MM.1S (cell line): ENCODE results near the gene ANXA11.

Source experiments
- DNase-seq: peaks from one replicate; pipeline ENCODE4 v3.0.0-alpha.2; 2015
- H2AFZ ChIP-seq: fragments of 300-600 bp; sonication (generic); 2 replicates; pipeline ENCODE4 v1.6.0; 2016; ENCODE audit warnings: antibody characterized with exemption, low read length
- H3F3A ChIP-seq: fragments of 300-600 bp; sonication (generic); 2 replicates; pipeline ENCODE4 v1.6.1; 2016; ENCODE audit warnings: mild to moderate bottlenecking, antibody characterized with exemption, low read length, moderate library complexity, mixed read lengths; ENCODE audit not compliant: insufficient read depth
- H3K27ac ChIP-seq: fragments of 300-600 bp; sonication (generic); 2 replicates; pipeline ENCODE4 v1.5.1; 2016; ENCODE audit warnings: mild to moderate bottlenecking, low read length
- H3K27me3 ChIP-seq: fragments of 300-600 bp; sonication (generic); replicated peaks from 2 replicates; pipeline ENCODE4 v1.6.0; 2016; ENCODE audit warnings: low read length; ENCODE audit not compliant: insufficient read depth
- H3K36me3 ChIP-seq: fragments of 300-600 bp; sonication (generic); replicated peaks from 2 replicates; pipeline ENCODE4 v1.6.1; 2016; ENCODE audit warnings: mild to moderate bottlenecking, low read length, mixed read lengths; ENCODE audit not compliant: insufficient read depth
- H3K4me1 ChIP-seq: fragments of 300-600 bp; sonication (generic); 2 replicates; pipeline ENCODE4 v1.6.1; 2016; ENCODE audit warnings: low read length, mixed read lengths
- H3K4me2 ChIP-seq: fragments of 300-600 bp; sonication (generic); 2 replicates; pipeline ENCODE4 v1.6.0; 2016; ENCODE audit warnings: low read depth, low read length
- H3K4me3 ChIP-seq: fragments of 300-600 bp; sonication (generic); 2 replicates; pipeline ENCODE4 v1.5.1; 2016; ENCODE audit warnings: low read length, mixed read lengths
- H3K79me2 ChIP-seq: fragments of 300-600 bp; sonication (generic); 2 replicates; pipeline ENCODE4 v1.6.1; 2016; ENCODE audit warnings: mixed run types, low read length, mixed read lengths
- H3K9ac ChIP-seq: fragments of 300-600 bp; sonication (generic); 2 replicates; pipeline ENCODE4 v1.6.1; 2016; ENCODE audit warnings: low read length, mixed read lengths
- H3K9me2 ChIP-seq: fragments of 300-600 bp; sonication (generic); replicated peaks from 2 replicates; pipeline ENCODE4 v1.6.1; 2016; ENCODE audit warnings: mild to moderate bottlenecking, low read length, mixed read lengths; ENCODE audit not compliant: insufficient read depth
- H3K9me3 ChIP-seq: fragments of 300-600 bp; sonication (generic); replicated peaks from 2 replicates; pipeline ENCODE4 v1.6.1; 2016; ENCODE audit warnings: mild to moderate bottlenecking, low read length, mixed read lengths; ENCODE audit not compliant: insufficient read depth
- H4K20me1 ChIP-seq: fragments of 300-600 bp; sonication (generic); 2 replicates; pipeline ENCODE4 v1.6.1; 2016; ENCODE audit warnings: mild to moderate bottlenecking, low read length, moderate library complexity, mixed read lengths; ENCODE audit not compliant: insufficient read depth
- CTCF ChIP-seq: fragments of 300-600 bp; sonication (generic); IDR thresholded peaks from 2 replicates; pipeline ENCODE4 v1.5.1; 2016; ENCODE audit warnings: antibody characterized with exemption, low read length, mixed read lengths
- EZH2 ChIP-seq: fragments of 300-600 bp; sonication (generic); optimal IDR thresholded peaks from 2 replicates; pipeline ENCODE3; 2017; ENCODE audit warnings: low read depth, mild to moderate bottlenecking, antibody characterized with exemption, low read length, mixed read lengths
- EZH2phosphoT487 ChIP-seq: fragments of 300-600 bp; sonication (generic); IDR thresholded peaks from 2 replicates; pipeline ENCODE4 v1.6.1; 2018; ENCODE audit warnings: antibody characterized with exemption, low read length

ANXA11 gene

DNA sequence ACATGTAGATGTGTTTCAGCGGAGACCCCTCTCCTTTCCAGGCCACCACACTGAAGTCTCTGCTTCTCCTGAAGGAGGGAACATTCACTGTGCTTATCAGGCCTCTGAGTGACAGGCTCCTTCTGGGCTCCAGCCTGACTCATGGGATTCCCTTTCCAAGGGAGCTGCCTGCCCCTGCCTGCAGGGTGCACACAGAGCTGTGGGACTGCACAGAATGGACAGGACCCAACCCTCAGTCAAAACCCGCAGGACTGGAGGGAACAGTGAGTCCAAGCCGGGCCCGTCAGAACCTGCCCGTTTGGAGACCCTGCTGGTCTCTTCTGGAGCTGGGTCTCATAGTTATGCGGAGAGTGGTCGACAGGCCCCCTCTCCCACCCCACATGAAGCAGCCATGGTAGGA, 40.2 kb downstream of the ANXA11 start:
- no peaks in the 10 kb centered on the region for H3K4me1 ChIP-seq
- H3F3A ChIP-seq = no peaks in the 10 kb centered on the region
- H4K20me1 ChIP-seq = peaks cover 13% of the 10 kb centered on the region; the same call in 1 of the 2 replicates
- H2AFZ ChIP-seq = no peak overlapping the region
- TF ChIP-seq EZH2phosphoT487 = no peak
- H3K9me3 ChIP-seq = no peaks in the 10 kb centered on the region
- DNase-seq = no peak
- no peak overlapping the region for H3K27ac ChIP-seq
- no peak overlapping the region for H3K9ac ChIP-seq
- peaks cover 56% of the 10 kb centered on the region for H3K79me2 ChIP-seq
- peaks cover 13% of the 10 kb centered on the region; the same call in 1 of the 2 replicates for H3K36me3 ChIP-seq
- H3K27me3 ChIP-seq = no peaks in the 10 kb centered on the region
- H3K9me2 ChIP-seq = no peaks in the 10 kb centered on the region
- H3K4me3 ChIP-seq = no peak overlapping the region
- H3K4me2 ChIP-seq = no peak overlapping the region

DNA sequence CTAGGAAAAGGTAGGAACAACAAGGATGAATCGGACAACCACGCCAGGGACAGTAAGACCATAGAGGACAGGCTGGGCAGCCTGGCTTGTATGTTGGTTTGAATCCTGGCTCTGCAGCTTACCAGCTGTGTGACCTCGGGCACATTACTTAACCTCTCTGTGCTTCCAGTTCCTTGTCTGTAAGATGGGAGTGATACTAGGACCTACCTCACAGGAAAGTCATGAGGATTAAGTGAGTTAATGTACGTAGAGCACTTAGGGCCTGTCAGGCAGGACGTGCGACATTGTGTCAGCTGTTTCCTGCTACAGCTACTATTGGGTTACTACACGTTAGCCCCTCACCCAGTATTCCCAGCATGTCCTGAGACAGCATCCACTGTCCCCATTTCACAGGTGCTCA, 40.7 kb downstream of the ANXA11 start:
- DNase-seq = no peak
- TF ChIP-seq EZH2phosphoT487 = no peak
- TF ChIP-seq EZH2 = no peak
- TF ChIP-seq CTCF = no peak
- Histone ChIP-seq H4K20me1 (peaks cover 13% of the 10 kb centered on the region; the same call in 1 of the 2 replicates), H3K9me2 (no peaks in the 10 kb centered on the region), H3K79me2 (peaks cover 50% of the 10 kb centered on the region), H2AFZ (no peak overlapping the region), H3K4me1 (no peaks in the 10 kb centered on the region), H3K36me3 (peaks cover 13% of the 10 kb centered on the region; the same call in 1 of the 2 replicates), H3K4me3 (no peak overlapping the region), H3K4me2 (no peak overlapping the region), H3K27me3 (no peaks in the 10 kb centered on the region), H3K27ac (no peak overlapping the region), H3K9me3 (no peaks in the 10 kb centered on the region), H3K9ac (no peak overlapping the region), H3F3A (no peaks in the 10 kb centered on the region)

DNA sequence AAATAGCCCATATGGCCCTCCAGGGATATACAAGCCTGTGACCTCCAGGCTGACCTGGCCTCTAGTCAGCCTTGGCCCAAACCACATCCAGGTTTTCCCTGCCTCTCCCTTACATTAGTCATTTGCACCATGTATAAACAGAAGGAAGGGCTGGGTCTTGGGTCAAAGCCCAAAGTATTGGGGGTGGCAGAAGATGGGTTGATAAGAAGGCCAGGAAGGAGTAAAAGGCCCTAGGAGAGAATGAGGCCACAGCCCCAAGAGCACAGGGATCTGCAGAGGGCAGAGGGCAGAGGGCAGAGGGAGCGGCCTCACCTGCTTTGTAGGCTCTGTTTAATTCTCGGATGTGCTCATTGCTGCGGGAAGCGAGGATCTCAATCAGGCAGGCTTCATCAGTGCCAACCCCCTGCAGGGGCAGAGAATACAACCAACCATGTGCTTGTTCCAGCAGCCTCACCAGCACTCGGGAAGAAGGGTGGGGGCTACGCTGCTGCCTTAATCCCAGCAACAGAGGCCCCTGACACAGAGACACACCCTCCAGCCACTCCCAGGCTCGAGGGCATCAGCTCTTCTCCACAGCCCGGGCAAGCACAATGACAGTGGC, 41.5 kb downstream of the ANXA11 start:
- no peak overlapping the region for H3K4me3 ChIP-seq
- no peaks in the 10 kb centered on the region for H3F3A ChIP-seq
- H2AFZ ChIP-seq = no peak overlapping the region
- H3K27ac ChIP-seq = no peak overlapping the region
- peaks cover 13% of the 10 kb centered on the region; the same call in 1 of the 2 replicates for H3K36me3 ChIP-seq
- H3K4me2 ChIP-seq = no peak overlapping the region
- H3K4me1 ChIP-seq = no peaks in the 10 kb centered on the region
- H3K9me3 ChIP-seq = no peaks in the 10 kb centered on the region
- no peaks in the 10 kb centered on the region for H3K9me2 ChIP-seq
- H3K79me2 ChIP-seq = peaks cover 42% of the 10 kb centered on the region
- no peak overlapping the region for H3K9ac ChIP-seq
- no peak for DNase-seq
- no peak for TF ChIP-seq CTCF
- no peak for TF ChIP-seq EZH2
- no peak for TF ChIP-seq EZH2phosphoT487
- no peaks in the 10 kb centered on the region for H3K27me3 ChIP-seq
- H4K20me1 ChIP-seq = peaks cover 9% of the 10 kb centered on the region; the same call in 1 of the 2 replicates
